Coronary artery (tissue), 2 donors: ENCODE data around the gene JTB.
A peak's percentile ranks its signal among the peaks of the same experiment; 100 is the strongest.

Source experiments
- DNase-seq: peaks from one replicate; pipeline ENCODE4 v3.0.0-alpha.2; 2017; ENCODE audit warnings: low spot score
- H3K27ac ChIP-seq, 2 donors: fragments of 200-600 bp; sonication (generic); one replicate each; pipeline ENCODE4 v1.5.1; 2016 to 2019
- H3K4me3 ChIP-seq: fragments of 200-600 bp; sonication (generic); 2 replicates; pipeline ENCODE4 v1.5.1; 2016; ENCODE audit warnings: mild to moderate bottlenecking, moderate library complexity
- CTCF ChIP-seq: fragments of 200-600 bp; sonication (generic); IDR thresholded peaks from one replicate; pipeline ENCODE4 v1.5.1; 2019; ENCODE audit warnings: antibody characterized with exemption

Gene JTB

GRCh38 chr1:153953859-153954365 lies 23.6 kb downstream of the JTB start:
- no peak overlapping the region for H3K27ac ChIP-seq
- TF ChIP-seq CTCF: no peak
- H3K4me3 ChIP-seq: no peak overlapping the region
- no peak for DNase-seq

- H3K27ac ChIP-seq: no peak overlapping the region
- no peak for DNase-seq
- no peak for TF ChIP-seq CTCF
- no peak overlapping the region for H3K4me3 ChIP-seq
Measured at GRCh38 chr1:153951801-153952200, 25.7 kb downstream of the JTB start.

- DNase-seq: no peak
- Histone ChIP-seq H3K4me3 (no peak overlapping the region), H3K27ac (no peak overlapping the region)
- no peak for TF ChIP-seq CTCF
Measured at GRCh38 chr1:153951183-153951582, 26.3 kb downstream of the JTB start.

GRCh38 chr1:153946622-153947241 lies 30.7 kb downstream of the JTB start, which contains the start of gene DENND4B:
Gene DENND4B (minus strand): TSS chr1:153946718. CDS start chr1:153944374, 2,344 bp downstream.
- Histone ChIP-seq H3K4me3 (peak within 1 kb of the TSS; percentile 89), H3K27ac (peak within 1 kb of the TSS; percentile 97 to 98)
- DNase-seq: no peak
- TF ChIP-seq CTCF: peak; percentile 98

GRCh38 chr1:153945795-153946621 lies 31.5 kb downstream of the JTB start:
- TF ChIP-seq CTCF: no peak
- Histone ChIP-seq H3K4me3 (peak overlapping the region; percentile 89), H3K27ac (peak overlapping the region; percentile 97 to 98)
- peak; percentile 91 for DNase-seq

GRCh38 chr1:153945131-153945794 lies 32.2 kb downstream of the JTB start:
- H3K27ac ChIP-seq: peak overlapping the region; percentile 97 to 98
- H3K4me3 ChIP-seq: peak overlapping the region; percentile 89
- no peak for DNase-seq
- no peak for TF ChIP-seq CTCF
